Stimulated activated CD4-positive, alpha-beta T cell treated with anti-CD3 and anti-CD28 coated beads, Interleukin-2, amount 100 ng/mL, for 4 hours (primary cell): ENCODE results near the gene HOXD1.

Experiments
- DNase-seq: peaks from one replicate; pipeline ENCODE4 v3.0.0-alpha.2; 2020; ENCODE audit warnings: low read depth

HOXD1 gene

DNA sequence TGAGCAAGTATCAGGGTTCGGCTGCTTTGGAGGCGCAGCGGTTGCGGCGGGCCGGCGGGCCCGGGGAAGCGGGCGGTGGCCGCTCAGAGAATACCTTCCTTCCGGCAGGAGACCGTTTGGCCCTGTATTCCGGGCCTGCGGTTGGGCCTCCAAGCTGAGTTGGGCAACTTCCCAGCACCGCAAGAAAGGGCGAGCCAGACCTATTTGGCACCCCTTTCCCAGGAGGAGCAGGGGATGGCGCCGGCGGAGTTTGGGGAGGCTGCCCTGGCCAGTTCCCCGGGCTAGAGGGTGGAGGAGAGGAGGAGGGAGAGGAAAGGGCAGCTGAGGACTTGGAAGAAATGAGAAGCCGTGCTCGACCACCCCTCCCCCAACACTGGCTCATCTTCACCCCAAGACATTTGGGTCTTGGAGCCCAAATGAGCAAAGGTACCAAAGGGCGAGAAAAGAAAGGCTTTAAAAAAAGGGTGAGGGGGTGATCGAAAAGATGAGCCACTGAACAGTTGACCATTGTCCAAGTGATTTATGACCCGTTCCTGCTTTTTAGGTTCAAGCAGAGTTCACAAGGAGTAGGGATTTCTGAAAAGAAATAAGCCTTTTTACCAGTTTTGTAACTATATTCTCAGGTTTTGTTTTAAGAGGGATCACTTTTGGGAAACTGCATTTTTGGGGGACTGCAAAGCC, 23.0 kb upstream of the HOXD1 start:
- DNase-seq, result no peak

DNA sequence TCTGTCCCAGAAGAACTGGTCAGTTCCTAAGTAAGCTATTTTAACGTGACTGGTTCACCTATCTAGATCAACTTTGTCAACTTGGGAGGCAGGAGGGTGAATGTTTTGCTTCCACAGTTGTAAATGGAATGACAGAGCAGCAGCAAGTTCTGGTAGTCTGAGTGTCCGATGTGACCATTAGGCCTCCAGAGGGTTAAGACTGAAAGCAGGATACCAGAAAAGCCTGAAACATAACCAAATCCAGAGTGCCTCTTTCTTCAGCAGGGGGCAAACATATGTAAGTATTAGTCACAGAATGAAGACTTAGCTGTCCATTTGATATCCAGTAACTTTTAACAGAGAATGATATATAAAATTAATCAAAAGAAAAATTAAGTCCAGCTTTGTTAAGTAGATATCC, 22.2 kb upstream of the HOXD1 start:
- DNase-seq, result no peak

DNA sequence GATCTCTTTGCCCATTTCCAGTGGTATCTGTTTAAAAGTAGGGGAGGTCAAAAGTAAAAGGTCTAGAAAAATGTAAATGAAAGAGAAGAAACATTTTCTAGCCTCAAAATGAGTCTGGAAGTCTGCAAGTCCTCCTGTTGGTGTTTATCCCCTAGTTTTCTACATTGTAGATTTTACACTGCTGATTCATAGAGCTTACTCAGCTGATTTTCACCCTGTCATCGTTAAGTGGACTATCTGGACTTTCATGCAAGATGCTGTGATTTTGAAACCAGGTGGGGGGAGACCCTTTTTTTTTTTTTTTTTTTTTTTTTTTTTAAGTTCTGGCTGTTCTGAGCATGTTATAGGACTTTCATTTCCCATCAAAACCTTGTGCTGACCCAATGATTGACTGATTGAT, 21.1 kb upstream of the HOXD1 start:
- DNase-seq, result no peak

DNA sequence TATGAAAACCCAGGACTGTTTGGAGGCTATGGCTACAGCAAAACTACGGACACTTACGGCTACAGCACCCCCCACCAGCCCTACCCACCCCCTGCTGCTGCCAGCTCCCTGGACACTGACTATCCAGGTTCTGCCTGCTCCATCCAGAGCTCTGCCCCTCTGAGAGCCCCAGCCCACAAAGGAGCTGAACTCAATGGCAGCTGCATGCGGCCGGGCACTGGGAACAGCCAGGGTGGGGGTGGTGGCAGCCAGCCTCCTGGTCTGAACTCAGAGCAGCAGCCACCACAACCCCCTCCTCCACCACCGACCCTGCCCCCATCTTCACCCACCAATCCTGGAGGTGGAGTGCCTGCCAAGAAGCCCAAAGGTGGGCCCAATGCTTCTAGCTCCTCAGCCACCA, 19.3 kb upstream of the HOXD1 start:
- no peak for DNase-seq

DNA sequence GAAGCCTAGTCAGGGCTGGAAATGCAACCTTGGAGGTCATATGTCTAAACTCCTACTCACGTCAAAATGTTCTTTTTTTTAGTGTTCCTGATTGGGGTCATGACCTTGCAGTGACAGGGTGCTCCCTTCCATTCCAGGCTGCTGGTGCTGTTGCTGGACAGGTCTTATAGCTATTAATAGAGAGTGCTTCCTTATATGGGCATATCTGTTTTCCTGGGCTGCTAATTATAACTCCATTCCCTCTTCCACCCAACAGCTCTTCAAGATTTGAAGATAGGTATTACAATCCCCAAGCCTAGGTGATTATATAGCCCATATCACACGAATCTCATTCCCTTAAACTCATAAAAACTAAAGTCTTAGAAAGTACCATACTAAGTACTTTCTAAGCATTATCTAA, 18.8 kb upstream of the HOXD1 start:
- DNase-seq, result no peak

DNA sequence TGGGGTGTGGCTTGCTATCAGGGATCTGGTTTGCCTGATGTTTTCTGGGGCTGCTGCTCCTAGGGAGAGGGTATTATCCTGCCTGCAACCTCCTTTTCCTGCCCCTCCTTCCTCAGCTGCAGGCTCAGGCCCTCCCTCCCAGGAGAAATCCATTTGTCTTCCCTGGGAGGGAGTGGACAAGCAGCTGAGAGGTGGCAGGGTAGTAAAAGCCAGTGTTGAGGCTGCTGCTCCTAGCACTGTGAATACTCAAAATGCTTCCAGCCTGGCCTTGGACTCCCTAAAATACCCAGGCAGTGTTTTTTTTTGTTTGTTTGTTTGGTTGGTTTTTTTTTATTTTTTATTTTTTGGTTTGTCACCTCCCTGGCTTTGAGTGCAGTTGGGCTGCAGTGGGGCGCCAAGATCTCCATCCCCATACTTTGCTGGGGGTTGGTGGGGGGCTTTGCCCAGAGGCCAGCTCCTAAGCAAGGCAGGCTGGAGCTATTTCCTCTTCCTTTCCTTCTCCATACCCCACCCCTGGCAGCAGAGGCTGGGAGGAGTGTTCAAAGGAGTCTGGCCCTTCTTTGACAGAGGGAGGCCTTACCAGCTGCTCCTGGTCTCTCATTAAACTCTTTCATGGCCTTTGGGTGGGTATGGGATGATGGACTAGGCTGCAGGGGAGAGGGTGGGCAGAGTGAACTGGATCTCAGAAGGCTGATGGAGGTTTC, 17.7 kb upstream of the HOXD1 start:
- DNase-seq, result no peak

DNA sequence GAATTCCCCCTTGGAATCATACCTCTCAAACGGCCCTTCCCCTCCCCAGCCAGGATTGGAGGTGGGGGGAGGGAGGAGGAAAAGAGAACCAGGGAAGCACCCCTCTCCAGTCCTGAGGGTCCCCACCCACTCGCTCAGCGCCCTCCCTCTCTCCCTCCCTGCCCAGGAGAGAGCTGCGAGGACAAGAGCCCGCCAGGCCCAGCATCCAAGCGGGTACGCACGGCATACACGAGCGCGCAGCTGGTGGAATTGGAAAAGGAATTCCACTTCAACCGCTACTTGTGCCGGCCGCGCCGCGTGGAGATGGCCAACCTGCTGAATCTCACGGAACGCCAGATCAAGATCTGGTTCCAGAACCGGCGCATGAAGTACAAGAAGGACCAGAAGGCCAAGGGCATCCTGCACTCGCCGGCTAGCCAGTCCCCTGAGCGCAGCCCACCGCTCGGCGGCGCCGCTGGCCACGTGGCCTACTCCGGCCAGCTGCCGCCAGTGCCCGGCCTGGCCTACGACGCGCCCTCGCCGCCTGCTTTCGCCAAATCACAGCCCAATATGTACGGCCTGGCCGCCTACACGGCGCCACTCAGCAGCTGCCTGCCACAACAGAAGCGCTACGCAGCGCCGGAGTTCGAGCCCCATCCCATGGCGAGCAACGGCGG, 17.0 kb upstream of the HOXD1 start:
- no peak for DNase-seq

DNA sequence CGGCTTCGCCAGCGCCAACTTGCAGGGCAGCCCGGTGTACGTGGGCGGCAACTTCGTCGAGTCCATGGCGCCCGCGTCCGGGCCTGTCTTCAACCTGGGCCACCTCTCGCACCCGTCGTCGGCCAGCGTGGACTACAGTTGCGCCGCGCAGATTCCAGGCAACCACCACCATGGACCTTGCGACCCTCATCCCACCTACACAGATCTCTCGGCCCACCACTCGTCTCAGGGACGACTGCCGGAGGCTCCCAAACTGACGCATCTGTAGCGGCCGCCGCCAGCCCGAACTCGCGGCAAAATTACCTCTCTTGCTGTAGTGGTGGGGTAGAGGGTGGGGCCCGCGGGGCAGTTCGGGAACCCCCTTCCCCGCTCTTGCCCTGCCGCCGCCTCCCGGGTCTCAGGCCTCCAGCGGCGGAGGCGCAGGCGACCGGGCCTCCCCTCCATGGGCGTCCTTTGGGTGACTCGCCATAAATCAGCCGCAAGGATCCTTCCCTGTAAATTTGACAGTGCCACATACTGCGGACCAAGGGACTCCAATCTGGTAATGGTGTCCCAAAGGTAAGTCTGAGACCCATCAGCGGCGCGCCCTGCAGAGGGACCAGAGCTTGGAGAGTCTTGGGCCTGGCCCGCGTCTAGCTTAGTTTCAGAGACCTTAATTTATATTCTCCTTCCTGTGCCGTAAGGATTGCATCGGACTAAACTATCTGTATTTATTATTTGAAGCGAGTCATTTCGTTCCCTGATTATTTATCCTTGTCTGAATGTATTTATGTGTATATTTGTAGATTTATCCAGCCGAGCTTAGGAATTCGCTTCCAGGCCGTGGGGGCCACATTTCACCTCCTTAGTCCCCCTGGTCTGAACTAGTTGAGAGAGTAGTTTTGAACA, 16.2 kb upstream of the HOXD1 start:
- DNase-seq, result no peak

DNA sequence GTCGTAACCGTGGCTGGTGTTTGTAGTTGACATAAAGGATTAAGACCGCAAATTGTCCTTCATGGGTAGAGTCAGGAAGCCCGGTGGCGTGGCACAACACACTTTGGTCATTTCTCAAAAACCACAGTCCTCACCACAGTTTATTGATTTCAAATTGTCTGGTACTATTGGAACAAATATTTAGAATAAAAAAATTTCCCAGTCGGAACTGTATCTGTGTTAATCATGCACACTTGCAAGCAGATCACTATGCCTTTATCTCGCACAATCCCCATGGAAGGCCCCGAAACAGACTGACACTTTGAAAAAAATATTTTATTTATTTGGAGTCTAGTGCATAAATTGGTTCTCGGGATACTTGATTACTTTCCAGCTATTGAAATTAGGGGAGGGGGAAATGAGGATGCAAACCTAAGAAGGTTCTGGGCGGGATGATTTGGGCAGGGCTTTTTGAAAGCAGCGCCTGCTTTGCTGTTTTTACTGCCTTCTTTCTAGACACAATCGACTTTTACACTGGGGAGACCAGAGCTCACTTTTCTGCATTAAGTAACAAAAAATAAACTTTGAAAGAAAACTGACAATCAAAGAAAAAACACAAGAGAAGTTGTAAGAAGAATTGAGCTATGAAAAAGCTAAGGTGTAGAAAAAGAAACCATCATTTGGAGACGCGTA, 15.4 kb upstream of the HOXD1 start:
- no peak for DNase-seq

DNA sequence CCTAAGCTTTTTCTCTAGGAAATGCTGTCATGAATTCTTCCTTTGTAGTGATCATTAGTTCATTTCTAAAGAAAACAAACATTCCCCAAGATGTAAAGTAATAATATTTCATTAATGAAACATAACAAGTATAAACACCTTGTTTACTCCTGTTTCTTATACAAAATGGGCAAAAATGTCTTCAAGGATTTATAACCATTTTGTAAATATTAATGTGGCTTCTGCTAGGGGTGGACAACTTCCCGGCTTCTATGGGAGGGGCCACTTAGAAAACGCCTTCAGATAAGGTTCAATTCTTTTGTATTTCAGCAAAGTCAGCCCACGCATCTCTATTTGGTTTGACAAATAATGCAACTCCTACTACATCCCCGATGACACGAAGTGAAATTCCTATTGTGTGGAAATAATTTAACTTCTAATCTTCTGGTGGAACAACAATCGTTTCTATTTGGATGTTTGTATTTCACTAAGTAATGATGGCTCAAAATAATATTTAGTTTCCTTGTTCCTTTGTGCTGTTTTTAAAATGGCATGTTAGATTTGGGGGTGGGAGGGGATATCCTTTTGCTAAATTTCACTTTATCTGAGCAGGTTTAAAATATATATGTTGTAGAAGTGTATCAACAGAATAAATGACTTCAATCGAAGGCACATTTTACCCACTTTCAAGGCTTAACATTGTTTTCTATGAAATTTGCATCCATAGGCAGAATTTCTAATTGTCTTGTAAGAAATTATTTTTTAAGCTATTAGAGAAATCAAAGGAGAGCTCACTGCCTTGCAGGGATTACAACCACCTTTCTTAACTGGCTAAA, 14.7 kb upstream of the HOXD1 start:
- DNase-seq, result no peak

DNA sequence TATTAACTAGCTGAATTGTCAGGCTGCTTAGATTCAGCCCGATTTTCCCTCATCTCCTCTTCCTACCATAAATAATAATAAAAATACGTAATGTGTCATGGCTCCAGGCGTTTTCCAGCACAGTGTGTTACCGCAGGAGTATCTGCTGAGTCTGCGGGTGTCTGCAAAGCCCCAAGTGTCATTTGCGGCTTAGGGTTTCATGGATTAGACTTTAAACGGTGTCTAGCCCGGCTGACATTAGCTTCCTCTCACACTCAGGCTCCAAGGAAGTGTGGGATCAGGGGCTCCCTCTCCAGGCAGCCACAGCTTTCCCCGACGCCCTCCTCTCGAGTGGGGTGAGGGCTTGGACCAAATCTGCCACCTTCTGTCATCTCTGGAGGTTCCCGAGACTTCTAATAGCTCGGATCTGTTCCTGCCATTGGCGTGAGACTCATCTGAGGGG, 14.1 kb upstream of the HOXD1 start:
- DNase-seq, result no peak

DNA sequence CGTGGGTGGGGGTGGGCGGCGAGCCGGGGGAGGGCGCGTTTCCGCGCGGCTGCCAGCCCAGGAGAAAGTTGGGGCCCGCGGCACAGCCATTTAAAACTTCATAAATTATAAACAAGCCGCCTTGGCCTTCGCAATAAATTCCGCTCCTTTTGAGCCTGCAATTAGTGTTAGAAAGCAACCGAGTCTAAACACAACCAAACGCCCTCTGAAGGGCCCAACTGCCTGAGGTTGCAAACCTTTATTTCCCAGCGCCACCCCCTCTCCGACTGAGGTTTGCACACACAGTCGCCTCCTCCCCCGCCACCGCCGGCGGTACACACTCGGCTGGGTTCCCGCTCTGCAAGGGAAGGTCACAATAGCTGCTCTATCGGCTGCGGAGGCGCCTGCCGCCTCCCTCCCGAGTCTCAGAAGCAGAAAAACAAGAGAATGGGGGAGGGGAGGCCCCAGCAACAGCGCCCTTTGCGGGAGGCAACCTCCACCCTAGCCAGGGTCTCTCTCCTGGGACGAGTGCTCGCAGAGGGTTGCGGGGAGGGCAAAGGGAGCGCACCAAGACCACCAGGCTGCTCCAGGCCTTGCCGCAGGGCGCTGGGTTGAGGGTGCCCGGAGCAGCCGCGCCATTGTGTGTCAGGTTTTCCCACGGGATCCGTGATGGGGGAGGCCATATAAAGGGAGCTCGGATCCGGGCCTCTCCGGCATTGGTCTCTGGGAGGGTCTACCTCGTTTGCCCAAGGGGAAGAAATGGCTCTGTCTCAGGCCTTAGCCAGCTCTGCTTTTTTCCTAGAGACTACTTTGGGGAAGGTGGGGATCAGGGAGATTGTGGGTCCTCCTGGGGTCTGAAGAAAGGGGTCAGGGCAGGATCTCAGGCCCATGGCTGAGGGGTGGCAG, 13.4 kb upstream of the HOXD1 start:
- DNase-seq, result peak; percentile 16

DNA sequence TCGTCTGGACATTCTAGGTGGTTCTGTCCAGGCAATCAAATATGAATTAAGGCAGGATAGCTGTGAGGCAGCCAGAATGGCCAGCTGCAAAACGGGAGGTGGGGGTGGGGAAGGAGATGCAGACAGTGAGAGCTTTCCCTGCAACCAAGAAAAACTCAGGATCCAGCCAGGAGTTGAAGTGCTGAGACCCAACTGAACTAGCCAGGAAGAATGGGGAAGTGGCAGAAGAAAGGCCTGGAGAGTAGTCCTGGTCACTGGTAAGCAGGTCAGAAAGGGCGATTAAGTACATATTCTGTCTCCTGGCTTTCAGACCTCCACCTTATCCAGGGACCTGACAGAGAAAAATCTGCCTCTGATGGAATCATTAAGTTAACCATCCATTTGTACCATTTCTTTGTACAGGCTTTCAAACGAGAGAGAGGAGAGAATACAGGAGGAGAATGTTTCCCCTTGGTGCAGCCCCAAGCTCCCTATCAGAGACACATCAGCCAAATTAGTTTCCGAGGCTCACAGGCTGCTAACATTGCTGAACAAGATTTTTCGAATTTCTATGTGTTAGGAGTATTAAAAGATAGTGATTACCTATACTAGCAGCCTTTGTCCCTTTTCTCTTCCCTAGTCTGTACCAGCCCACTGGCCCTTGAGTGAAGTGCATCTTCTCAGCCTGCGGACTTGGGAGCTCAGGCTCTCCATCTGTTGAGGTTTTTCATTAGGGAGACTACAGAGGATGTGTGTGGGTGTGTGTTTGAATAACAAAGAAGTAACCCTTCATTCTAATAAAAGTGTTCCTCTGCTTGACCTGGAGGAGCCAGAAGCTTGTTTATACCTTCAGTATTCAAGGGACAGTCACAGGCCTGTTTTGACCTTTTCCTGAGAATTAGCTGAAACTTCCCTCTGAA, 12.5 kb upstream of the HOXD1 start:
- DNase-seq, result no peak

DNA sequence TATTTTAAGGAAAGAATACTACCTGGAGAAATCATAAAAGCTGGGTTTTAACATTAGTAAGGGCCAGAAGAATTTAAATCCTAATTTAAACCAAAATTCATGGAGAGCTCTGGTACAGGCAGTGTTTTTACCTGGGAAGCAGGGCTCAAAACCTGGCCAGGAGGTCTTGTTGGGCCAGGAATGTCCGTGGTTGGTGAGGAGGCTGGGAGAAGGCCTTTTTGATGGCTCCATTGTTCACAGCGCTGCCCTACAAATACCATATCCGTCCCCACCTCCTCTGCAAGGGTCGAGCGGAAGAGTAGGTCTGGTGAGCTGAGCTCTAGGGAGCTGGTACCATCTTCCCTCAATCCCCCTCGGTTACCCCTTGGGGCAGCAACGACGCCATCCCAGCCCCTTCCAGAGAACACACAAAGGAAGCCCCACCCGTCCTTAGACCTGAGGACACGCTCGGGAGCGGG, 10.9 kb upstream of the HOXD1 start:
- no peak for DNase-seq

DNA sequence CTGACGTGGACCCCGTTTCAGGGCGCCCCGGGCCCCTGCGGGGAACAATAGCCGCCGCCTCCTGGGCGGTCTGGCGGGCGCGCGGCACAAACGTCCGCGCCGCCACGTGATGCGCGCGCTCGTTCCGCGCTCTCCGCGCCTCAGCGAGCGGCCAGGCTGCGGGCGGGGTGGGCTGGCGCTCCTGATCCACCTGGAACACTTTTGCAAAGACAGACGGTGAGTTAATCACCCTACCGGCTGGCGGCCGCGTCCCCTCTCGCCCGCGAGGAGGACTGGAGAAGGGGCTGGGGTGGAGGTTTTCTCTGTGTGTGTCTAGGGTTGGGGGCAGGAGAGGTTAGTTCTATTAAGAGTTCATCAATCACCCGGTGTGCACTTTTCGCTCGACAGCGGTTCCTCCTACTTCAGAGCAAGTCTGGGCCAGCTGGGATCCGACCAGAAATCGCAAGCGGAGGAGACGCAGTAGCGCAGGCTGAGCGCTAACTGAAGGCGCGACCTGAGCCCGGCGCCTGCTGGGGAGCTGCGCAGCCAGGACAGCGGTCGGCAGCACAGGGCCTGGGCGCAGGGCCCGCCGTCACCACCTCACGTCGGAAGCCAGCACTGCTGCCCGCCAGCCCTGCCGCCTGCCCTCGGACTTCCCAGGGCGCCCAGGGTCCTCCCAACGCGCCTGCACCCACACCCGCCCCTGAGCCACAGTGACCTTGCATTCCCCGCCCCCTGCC, 10.3 kb upstream of the HOXD1 start:
- DNase-seq, result no peak

DNA sequence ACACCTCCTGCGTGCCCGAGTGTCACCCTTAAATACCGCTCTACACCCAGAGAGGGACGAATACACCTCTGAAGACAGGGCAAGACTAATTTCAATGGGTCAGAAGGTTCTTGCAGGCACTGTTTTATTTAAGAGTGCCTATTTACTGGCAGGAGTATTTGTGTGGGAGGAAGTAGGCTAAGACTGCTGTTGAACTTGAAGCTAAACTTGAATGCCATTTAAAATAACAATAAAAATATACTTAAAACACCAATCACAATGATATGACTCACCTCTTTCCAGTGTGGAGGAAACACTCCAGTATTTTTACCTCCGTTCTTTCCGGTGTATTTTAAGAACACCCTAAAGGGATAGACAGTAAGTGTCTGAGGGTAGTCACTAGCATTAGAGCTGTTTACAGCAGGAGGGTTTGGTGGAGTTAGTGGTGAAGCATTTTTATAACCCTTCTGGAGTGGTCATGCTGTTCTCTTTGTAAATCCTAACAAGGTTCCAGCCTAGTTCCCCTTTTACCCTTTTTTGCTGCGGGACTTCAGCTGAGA, 9.6 kb upstream of the HOXD1 start:
- DNase-seq, result no peak

DNA sequence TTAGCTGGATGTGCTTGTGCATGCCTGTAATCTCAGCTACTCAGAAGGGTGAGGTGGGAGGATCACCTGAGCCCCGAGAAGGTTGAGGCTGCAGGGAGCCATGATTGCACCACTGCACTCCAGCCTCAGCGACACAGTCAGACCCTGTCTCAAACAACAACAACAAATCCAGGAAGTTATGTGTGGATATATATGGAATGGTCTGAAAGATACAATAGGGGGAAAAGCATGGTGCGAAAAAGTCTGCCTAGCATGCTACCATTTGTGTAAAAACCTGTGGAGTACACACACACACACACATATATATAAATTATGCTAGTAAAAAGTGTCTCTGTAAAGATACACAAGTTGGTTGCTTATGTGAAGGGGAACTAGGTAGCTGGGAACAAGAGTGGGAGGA, 6.9 kb upstream of the HOXD1 start:
- DNase-seq, result no peak

DNA sequence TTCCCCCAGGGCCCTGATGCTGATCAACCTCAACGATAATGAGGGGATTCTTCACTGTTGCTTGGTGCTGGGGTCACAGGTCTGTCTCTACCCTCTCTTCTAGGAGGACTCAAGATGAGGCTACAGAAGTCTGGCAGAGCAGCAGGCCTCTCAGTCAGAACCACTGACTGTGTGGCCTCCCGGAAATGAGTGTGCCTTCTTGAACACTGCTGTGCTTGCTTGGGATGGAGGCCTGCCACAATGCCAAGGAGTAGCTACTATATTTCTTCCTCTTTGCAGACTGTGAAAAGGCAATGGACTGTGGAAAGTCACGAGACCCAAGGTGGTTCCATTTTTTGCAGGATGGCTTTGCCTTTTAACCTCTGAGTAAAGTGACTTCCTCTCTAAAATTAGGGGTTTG, 5.8 kb upstream of the HOXD1 start:
- no peak for DNase-seq
